GM18873 (cell line): ENCODE results near the gene CTNNB1.
A peak's percentile ranks its signal among the peaks of the same experiment; 100 is the strongest.

ENCODE experiments used
- ATAC-seq: cut with Tn5 transposase; IDR thresholded peaks from one replicate; pipeline ENCODE4 v1.9.1; 2021; ENCODE audit warnings: mild to moderate bottlenecking, moderate library complexity, moderate number of reproducible peaks; ENCODE audit not compliant: unreplicated experiment, low FRiP score

The CTNNB1 gene

DNA sequence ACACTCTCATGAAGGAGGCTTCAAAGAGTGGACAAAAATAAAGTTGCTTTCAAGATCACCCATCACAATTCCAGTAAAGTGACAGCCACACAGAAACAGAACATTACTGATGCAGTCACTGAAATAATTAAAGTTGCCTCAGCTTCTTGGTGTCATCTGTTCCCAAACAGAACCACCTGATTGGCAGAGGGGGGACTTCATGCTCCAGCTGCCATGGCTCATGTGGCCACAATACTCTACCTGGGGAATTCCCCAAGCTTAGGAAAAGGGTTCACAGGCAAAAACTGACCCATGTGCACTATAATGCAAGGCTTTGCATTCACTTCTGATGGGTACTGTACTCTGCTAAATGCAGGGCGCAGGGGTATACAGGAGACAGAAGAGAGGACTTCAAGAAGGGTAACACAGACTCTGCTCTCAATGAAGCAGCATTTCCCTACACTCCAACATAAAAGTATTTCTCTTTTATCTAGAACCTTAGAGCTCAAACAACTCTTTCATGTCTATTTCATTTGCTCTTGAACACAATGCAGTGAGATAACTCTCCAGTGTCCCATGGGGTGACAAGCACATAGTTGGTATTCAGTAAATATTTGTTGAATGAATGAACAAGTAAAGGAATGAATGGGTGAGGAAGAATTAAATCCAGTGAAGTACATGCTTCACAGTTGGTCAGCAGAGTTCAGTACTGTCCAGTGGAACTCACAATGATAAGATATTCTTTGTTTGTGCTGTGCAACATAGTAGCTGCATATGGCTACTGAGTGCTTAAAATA is 8.6 kb upstream of the CTNNB1 start:
- ATAC-seq = peak; percentile 58

DNA sequence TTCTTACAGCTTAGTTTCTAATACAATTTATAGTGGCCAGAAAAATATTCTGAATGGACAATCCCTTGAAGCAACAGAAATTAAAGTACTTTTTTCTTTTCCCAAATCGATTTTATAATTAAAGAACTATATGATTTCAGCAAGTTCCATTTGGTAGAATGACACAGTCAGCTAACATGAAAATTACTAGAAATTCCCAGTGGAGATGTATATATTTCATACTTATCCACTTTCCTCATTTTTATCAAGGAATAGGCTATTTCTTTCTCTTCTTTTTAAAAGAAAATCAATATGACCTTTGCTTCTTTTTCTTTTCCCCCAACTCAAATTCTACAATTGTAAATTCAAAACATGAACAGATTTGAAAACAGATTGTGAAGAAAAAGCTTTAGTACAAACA is 6.4 kb upstream of the CTNNB1 start:
- no peak for ATAC-seq

DNA sequence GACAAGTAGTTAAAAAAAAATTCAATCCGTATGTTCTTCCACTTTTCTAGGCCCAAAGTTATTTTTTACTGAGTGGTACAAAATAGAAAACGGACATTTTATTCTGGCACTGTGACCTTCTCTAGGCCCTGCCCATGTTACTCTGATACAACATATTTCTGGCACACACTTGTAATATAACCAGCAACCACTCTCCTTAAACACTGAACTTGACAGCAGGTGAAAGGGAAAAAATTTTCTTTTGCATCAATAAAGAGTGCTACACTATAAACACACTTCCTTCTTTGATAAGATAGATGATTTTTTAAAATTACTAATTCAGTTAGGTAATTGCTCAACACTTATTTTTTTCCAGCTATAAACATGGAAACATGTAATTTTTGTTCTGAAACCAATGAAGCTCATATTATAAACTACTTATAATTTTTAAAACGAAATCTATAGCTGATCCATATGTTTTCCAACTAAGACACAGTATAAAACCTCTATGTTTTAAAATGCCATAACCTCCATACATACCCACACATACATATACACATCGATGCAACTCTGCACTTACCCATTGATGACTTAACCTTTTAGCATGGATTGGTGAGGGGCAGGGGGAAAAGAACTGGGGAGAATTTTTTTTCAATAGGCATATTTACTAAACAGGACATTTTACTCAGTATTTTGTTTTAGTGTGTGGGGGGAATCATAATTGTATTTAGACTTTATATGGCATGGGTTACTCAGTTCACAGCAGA is 5.3 kb upstream of the CTNNB1 start:
- no peak for ATAC-seq

DNA sequence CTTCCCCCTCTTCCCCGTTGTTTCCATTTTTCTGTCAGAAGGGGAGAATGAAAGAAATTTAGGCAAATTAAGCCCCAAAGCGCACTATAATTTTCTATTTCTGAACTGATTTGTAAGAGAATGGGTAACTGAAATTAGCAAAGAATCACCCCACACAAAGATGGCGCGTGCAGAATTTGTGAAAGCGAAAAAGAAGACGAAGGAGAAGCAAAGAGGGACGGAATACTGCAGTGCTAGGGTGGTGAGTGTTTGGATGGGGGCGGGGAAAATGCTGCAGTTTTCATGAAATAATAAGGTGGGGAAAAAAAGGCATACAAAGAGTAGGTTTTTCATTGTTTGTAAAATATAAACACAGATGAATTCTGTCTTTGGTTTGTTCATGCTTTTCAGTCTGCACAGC is 4.6 kb upstream of the CTNNB1 start:
- ATAC-seq = no peak

DNA sequence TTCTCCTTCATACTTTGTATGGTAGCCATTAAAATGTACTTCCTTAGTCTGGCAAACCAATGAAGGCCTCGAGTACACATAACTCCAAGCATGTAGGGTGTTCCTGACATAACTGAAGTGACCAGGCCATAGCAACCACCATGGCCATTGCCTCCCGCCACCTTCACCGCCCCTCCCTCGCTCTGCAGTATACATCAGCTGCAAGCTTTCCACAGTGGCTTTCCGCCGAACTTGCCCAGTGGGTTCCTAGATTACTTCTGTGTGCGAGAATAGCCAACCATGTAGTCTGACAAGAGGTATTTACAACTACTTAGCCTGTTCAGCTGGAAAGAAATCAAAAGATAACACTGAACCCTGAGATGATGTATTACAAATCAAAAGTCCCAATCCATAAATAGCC is 3.4 kb upstream of the CTNNB1 start:
- no peak for ATAC-seq

DNA sequence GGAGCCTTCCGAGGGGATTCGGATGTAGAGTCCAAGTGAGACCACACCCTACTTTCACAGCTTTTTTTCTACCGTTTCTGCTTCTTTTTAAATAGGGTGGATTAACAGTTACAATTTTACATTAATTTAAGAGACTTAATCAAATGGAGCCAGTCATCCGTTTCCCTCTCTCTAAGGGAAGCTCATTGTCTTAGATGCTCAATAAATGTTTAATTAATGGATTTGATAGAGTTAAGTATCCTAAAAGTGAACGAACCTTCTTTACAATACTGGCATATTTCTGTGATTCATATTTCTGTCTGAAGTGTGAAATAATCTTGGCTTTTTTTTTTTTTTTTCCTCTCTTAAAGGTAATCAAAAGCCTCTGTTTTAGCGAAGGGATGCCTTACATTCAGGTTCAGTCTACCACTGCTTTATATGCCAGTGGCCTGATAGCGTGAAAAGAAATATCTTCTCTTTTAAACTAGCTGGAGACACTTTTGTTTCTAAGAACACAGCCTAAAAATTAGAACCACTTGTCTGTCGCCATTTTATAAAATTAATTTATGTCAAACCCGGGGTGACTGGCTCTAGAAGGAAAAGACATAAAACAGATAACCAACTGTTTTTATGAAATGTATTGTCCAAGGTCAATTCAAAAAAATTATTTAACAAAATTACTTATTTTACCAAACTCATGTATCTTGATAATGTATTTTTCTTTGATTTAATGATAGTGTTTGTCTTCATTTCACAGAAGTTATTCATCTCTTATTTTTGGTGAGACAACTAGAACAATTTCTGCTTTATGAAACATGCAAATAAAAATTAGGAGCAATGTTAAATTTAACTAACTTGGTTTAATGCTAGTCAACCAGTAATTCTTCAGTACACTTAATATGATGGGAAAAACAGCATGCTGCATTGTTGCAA is 2.5 kb upstream of the CTNNB1 start:
- no peak for ATAC-seq

DNA sequence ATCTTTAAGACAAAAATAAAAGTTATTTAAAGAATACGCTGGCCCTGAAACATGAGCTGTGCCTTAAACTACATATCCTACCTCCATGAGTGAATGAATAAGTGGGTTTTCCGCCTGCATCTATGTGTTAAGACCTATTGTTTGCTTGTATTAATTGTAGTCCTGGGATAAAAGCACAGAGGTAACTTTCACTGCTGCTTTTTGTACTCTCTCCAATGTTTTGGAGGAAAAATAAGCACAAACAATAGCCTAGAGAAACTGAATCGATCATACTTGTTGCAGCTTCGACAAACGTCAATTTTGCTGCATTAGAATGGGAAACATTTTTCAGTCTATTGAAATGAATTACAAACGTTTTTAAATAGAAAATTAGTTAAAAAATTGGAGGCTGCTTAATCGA is 1.3 kb upstream of the CTNNB1 start:
- no peak for ATAC-seq

DNA sequence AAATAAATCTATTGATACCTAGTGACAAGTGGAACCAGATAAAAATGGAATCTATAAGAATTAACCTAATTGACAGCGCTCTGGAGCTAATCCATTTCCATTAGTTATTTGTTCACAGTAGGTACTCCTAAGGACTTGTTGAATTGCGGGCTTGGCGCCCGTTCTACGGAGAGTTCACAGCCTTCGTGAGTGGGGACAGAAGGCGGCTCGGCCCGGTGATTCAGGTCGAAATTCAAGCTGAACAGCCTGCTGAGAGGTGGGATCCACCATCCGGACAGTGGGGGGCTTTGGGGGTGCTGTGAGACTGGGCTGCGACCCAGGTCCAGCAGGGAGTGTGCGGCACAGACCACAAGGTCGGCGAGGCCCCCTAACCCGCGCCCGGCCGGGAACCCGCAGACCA is 779 bp upstream of the CTNNB1 start:
- no peak for ATAC-seq

DNA sequence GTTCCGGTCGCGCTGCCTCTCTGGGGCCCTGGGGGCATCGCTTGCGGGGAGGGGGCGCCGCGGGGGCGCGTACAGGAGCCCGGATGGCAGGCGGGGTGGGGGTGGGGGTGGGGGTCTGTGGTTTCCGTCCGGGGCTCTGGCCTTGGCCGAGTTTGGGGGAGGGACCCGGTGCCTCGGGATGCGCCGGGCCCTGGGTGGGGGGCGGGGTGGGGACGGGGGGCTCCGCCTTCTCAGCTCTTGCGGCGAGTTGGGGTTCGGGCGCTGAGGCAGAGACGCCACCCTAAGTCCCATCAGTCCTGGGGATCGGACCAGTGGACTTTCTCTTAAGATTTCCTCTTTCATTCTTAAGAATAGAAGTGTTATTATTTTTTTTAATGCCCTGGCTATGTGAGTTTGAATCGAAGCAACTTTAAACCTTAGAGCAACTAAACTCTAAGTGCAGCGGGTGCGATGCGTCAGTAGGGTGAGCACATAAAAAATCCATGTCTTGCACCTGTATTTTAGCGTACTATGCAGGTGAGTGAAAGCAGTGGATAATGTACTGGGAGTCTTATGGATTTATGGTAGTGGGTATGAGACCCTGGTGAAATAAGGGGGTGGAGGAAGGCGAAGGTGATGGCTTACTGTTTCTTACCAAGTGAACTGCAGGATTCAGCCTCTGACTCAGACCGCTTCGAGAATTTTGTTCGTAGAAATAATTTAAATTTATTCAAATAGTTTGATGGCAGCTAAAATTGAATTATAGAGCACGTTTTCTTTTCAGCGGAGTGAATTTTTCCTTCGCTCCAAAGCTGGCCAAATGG is 762 bp downstream of the CTNNB1 start:
- no peak for ATAC-seq

DNA sequence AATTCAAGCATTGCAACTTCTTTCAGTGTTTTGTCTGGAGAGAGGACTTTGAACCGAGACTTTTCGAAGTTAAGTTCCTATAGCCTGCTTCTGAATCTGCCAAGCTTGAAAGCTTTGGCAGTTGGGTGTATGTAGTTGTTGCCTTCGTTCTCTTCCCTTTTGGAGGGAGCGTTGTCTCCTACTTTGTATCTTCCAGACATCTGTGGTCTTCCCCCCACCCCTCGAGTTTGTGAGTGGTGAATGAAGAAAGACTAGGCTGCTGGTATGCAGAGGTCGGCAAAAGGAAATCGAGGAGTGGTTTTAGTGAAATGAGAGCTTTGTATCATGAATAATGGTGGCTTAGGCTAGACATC is 1.3 kb downstream of the CTNNB1 start:
- ATAC-seq = no peak

DNA sequence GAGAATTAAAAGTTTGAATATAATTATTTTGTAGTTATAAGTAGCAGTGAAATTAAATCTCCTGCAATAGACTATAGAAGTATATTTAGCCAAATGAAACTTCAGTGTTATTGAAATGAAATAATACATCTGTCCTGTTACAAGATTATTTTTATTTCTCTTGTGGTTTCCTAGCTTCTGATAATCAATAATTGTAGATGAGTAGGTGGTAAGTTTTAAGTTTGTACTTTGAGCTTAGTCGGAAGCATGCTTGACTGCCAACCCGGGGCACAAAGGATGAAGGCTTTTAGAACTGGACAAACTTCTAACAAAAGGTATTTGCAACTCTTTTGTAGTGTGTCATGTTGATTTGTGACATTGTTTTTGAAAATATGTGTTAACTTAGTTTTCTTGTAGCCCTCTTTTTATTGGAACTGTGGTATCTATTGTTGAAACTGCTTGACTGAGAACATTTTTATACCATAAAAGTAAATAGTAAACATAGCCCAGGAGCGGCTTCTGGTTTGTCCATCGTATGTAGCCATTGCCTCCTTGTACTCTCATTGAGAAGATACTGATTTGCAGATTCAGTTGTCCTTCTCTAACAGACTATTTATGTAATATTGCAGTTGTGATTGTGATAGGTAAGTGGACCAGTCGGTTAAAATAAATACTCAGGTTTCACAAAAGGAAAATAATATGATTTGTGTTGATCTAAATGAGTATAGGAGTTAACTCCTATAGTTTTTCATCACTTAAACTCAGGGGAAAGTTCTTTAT is 2.9 kb downstream of the CTNNB1 start:
- no peak for ATAC-seq

DNA sequence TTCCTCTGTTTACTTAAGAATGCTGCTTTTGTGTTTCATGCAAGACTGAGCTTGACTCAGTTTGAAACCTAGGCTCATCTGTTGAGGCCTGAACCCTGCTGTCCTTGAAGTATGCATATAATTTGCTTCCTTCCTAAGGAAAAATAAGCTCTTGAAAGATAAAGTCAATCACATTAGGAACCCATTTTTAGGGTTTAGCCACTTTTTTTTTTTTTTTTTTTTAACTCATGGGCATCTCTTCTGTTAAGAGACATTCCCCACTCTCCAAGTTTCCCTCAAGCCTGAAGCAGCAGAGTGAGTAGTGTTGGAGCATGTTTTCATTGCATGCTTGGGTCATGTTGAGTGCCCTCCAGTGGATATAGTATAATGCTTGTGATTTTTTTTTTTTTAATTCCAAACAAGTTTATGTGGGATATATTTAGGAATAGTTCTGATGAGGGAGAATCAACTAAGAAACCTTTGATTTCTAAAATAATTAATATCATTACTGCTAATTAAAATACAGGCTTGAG is 3.6 kb downstream of the CTNNB1 start:
- no peak for ATAC-seq

DNA sequence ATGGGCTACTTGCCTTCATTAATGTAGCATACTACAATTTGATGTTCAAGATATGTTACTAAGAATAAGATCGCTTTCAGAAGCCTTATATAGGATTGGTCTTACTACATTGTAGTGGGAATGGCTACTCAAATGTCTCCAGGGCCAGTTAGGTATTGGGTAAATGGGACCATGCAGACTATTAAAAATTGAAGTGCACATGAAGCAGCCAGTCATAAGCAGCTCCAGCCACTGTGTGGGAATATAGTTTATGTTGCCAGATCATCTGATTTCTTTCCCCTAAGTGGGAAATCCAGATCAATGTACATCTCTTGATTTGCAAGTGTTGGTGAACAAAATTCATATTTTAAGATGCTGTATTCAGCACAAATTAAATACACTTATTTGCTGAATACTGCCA is 5.1 kb downstream of the CTNNB1 start:
- no peak for ATAC-seq

DNA sequence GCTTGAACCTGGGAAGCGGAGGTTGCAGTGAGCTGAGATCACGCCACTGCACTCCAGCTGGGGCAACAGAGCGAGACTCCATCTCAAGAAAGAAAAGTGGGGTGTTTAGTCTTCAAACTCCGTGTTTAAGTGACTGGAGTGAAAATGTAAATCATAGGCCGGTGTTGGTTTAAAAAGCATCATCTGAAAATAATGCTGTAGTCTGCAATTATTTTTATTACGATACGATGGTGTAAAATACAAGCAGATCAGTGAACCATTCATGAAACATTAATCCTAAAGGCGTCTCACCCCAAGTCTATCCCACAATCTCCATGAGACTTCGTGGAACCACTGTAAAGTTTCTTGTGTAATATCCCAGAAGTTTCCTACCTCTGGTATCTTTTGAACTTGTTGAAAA is 6.3 kb downstream of the CTNNB1 start:
- no peak for ATAC-seq

DNA sequence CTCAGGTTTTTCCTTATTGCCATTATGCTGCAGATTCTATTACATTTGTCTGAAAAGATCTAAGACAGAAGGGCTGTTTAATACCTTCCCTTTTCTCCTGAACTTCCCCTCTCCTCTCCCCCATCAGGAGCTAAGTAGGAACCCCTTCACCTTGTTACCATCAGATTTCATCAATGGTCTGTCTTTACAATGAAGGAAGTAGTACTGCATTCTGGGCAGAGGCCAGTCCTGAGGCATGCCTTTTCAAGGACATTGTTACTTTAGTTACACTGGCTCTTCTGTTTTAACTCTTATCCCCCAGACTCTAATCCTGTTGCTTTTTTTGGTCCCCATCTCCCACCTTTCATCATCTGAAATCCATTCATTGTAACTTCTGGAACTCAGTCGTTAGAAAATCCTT is 8.1 kb downstream of the CTNNB1 start:
- ATAC-seq = no peak

DNA sequence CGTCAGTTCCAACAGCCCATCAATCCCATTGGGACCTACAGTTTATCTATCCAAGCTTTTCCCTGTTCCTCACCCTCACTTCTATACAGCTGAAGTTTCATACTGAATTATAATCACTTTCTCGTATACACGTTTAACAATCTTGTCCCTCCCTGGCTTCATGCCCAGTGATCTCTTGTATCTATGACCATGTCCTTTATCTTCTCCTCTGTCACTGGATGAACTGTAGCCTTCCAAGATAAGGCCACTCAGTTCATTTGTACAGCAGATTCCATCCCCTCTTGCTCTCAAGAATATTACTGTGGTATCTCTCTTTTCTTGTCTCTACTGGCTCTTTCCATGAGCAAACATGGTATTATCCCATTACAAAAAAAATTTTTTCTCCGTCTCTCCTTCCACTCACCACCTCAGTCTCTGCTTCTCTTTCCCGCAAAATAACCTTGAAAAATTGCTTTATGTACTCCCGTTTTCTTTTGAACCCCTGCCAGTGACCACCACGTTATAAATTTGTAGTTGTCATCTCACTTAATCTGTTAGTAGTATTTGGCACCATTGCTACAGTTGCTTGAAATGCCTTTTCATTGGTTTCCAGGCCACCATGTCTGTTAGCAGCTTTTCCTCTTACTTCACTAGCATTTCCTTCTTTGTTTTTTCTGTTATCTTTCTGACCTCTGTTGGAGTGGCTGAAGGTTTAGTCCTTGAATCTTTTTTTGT is 9.4 kb downstream of the CTNNB1 start:
- no peak for ATAC-seq

DNA sequence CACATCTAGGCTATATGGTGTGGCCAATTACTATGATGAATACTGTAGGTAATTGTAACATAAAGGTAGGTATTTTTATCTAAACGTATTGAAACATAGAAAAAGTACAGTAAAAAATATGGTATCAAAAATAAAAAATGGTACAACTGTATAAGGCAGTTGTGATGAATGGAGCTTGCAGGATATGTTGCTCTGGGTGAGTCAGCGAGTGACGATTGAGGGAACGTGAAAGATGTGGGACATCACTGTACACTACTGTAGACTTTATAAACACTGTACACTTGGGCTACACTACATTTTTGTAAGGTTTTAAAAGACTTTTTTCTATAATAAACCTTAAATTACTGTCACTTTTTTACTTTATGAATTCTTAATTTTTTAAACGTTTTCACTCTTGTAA is 10.3 kb downstream of the CTNNB1 start:
- no peak for ATAC-seq

DNA sequence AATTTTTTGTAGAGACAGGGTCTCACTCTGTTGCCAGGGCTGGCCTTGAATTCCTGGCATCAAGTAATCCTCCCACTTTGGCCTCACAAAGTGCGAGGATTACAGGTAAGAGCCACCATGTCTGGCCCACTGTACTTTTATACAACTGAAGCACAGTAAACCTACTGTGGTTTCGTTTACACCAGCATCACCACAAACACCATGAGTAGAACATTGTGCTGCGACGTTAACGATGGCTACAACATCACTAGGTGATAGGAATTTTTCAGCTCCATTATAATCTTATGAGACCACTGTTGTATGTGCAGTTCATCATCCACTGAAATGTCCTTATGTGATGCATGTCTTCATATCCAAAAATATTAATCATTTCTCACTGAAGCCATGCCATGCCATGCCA is 11.7 kb downstream of the CTNNB1 start:
- ATAC-seq = no peak

DNA sequence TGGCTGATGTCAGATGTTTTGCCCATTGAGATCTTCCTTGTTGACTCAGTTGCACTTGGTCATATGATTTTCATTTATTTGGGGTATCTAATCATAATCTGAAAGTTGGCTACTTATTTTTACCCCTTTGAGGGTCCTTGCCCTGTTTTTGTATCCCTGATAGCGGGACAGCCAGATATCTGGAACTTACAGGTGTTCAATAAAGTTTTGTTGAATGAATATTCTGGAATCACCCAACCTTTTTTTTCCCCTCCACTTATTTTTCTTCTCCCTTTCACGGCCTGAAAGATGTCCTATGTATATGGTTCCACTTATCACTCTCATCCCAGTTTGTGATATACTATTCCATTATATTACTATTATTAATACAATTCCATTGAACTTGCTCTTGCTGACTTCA is 12.8 kb downstream of the CTNNB1 start:
- no peak for ATAC-seq
